ENCODE data around the gene MRPL21. TPM values are rescaled to one million over a fixed set of nuclear protein-coding genes. Genes with fewer than 3 reads are reported as not detected.

MRPL21 gene
- total RNA-seq, 4 donors from 2014 or later = 28.6 to 43.8 (median 35.0) TPM

- H3K36me3 ChIP-seq = no peaks in the 10 kb centered on the region
- H3K4me1 ChIP-seq = peaks cover 5% of the 10 kb centered on the region
- no peak for DNase-seq (ENCODE audit: low spot score in 2 of 2)
- TF ChIP-seq POLR2A (IDR thresholded peaks at IDR 0.05) = no peak
- no peak for TF ChIP-seq POLR2AphosphoS5 (IDR thresholded peaks at IDR 0.05)
- no peak for TF ChIP-seq CTCF (IDR thresholded peaks at IDR 0.05)
- TF ChIP-seq EP300 (IDR thresholded peaks at IDR 0.05) = no peak
- H3K4me3 ChIP-seq = no peak overlapping the region
- H3K9me3 ChIP-seq = no peaks in the 10 kb centered on the region
- no peaks in the 10 kb centered on the region for H3K27me3 ChIP-seq
- no peak overlapping the region for H3K27ac ChIP-seq
- 65% methylated on average over 10 of the region's 12 CpGs for WGBS
These were observed 31.2 kb downstream of the MRPL21 start for GRCh38 chr11:68872216-68873003.

GRCh38 chr11:68870470-68870869 is 33.2 kb downstream of the MRPL21 start:
- no peak for DNase-seq (ENCODE audit: low spot score in 2 of 2)
- peaks cover 5% of the 10 kb centered on the region for H3K4me1 ChIP-seq
- H3K9me3 ChIP-seq = no peaks in the 10 kb centered on the region
- H3K27ac ChIP-seq = no peak overlapping the region
- 31% methylated on average over 9 of the region's 9 CpGs for WGBS
- no peaks in the 10 kb centered on the region for H3K36me3 ChIP-seq
- H3K27me3 ChIP-seq = no peaks in the 10 kb centered on the region
- TF ChIP-seq EP300 (IDR thresholded peaks at IDR 0.05) = no peak
- peak overlapping the region; percentile 40 for H3K4me3 ChIP-seq

GRCh38 chr11:68868221-68868835 is 35.3 kb downstream of the MRPL21 start:
- Histone ChIP-seq H3K4me1 (peaks cover 5% of the 10 kb centered on the region), H3K4me3 (no peak overlapping the region), H3K27me3 (no peaks in the 10 kb centered on the region), H3K27ac (no peak overlapping the region), H3K36me3 (no peaks in the 10 kb centered on the region), H3K9me3 (no peaks in the 10 kb centered on the region)
- DNase-seq (ENCODE audit: low spot score in 2 of 2) = no peak
- TF ChIP-seq EP300 (IDR thresholded peaks at IDR 0.05) = no peak
- TF ChIP-seq POLR2AphosphoS5 (IDR thresholded peaks at IDR 0.05) = no peak
- no peak for TF ChIP-seq CTCF (IDR thresholded peaks at IDR 0.05)
- TF ChIP-seq POLR2A (IDR thresholded peaks at IDR 0.05) = no peak
- WGBS = 90% methylated on average over 18 of the region's 18 CpGs

GRCh38 chr11:68867066-68867465 is 36.6 kb downstream of the MRPL21 start:
- no peaks in the 10 kb centered on the region for H3K36me3 ChIP-seq
- H3K4me1 ChIP-seq = peaks cover 5% of the 10 kb centered on the region
- H3K27ac ChIP-seq = no peak overlapping the region
- DNase-seq (ENCODE audit: low spot score in 2 of 2) = no peak
- no peaks in the 10 kb centered on the region for H3K9me3 ChIP-seq
- no peaks in the 10 kb centered on the region for H3K27me3 ChIP-seq
- TF ChIP-seq EP300 (IDR thresholded peaks at IDR 0.05) = no peak
- no peak for TF ChIP-seq POLR2A (IDR thresholded peaks at IDR 0.05)
- TF ChIP-seq POLR2AphosphoS5 (IDR thresholded peaks at IDR 0.05) = no peak
- TF ChIP-seq CTCF (IDR thresholded peaks at IDR 0.05) = no peak
- H3K4me3 ChIP-seq = no peak overlapping the region
- WGBS = 87% methylated on average over 6 of the region's 6 CpGs

- Histone ChIP-seq H3K4me3 (no peak overlapping the region), H3K9me3 (no peaks in the 10 kb centered on the region), H3K27ac (no peak overlapping the region), H3K27me3 (no peaks in the 10 kb centered on the region), H3K4me1 (no peaks in the 10 kb centered on the region), H3K36me3 (no peaks in the 10 kb centered on the region)
- DNase-seq (ENCODE audit: low spot score in 2 of 2) = no peak
- 99% methylated on average over 8 of the region's 11 CpGs for WGBS
- no peak for TF ChIP-seq POLR2A (IDR thresholded peaks at IDR 0.05)
- no peak for TF ChIP-seq CTCF (IDR thresholded peaks at IDR 0.05)
These were observed 38.4 kb downstream of the MRPL21 start for GRCh38 chr11:68865241-68865640.
